WTC11 (cell line): ENCODE measurements around the gene FXN. TPM values are rescaled to one million over a fixed set of nuclear protein-coding genes. Genes with fewer than 3 reads are reported as not detected.

Experiments
- ATAC-seq: fragments of 200-7000 bp; cut with Tn5 transposase; 2 replicates; pipeline ENCODE4 v1.10.0; 2021; ENCODE audit warnings: mild to moderate bottlenecking, moderate library complexity
- CTCF ChIA-PET: fragments of 300-600 bp; sonication (Branson Sonifier 250); formaldehyde crosslinking; loops from one replicate; lab custom pipeline; 2021; ENCODE audit warnings: antibody characterized with exemption; lab: Charles Lee
- POLR2A ChIA-PET: fragments of 350-600 bp; sonication (Branson Sonifier 250); formaldehyde crosslinking; loops from one replicate; lab custom pipeline; 2021; ENCODE audit warnings: antibody characterized with exemption; lab: Charles Lee
- DNase-seq: peaks from one replicate; pipeline ENCODE4 v3.0.0; 2021; ENCODE audit warnings: low spot score
- H3K27ac Mint-ChIP-seq: 2 replicates; pipeline ENCODE4 v1.8.0; 2021; ENCODE audit warnings: mixed read lengths
- H3K27me3 Mint-ChIP-seq: 2 replicates; pipeline ENCODE4 v1.8.0; 2021; ENCODE audit warnings: low read depth, mild to moderate bottlenecking, moderate library complexity, mixed read lengths
- H3K36me3 Mint-ChIP-seq: 2 replicates; pipeline ENCODE4 v1.8.0; 2021; ENCODE audit warnings: mixed read lengths
- H3K4me1 Mint-ChIP-seq: 2 replicates; pipeline ENCODE4 v1.8.0; 2022; ENCODE audit warnings: mixed read lengths
- H3K4me3 Mint-ChIP-seq: 2 replicates; pipeline ENCODE4 v1.8.0; 2021; ENCODE audit warnings: mild to moderate bottlenecking, moderate library complexity, mixed read lengths
- H3K9me3 Mint-ChIP-seq: 2 replicates; pipeline ENCODE4 v1.8.0; 2021; ENCODE audit warnings: mixed read lengths
- CTCF ChIP-seq: fragments of 200-600 bp; IDR thresholded peaks from 2 replicates; pipeline ENCODE4 v1.8.0; 2022; ENCODE audit warnings: antibody characterized with exemption
- ETV6 ChIP-seq: sonication (generic); formaldehyde crosslinking; IDR thresholded peaks from 2 replicates; pipeline ENCODE4 v1.8.1; 2022; ENCODE audit warnings: mild to moderate bottlenecking, missing genetic modification reagents
- FOXK1 ChIP-seq: sonication (generic); formaldehyde crosslinking; IDR thresholded peaks from 2 replicates; pipeline ENCODE4 v1.8.0; 2022; ENCODE audit warnings: mild to moderate bottlenecking, moderate library complexity, missing genetic modification reagents
- FOXP1 ChIP-seq: sonication (generic); formaldehyde crosslinking; IDR thresholded peaks from 2 replicates; pipeline ENCODE4 v1.8.0; 2022; ENCODE audit warnings: missing genetic modification reagents, mild to moderate bottlenecking, moderate library complexity, borderline replicate concordance
- GABPB1 ChIP-seq: sonication (generic); formaldehyde crosslinking; IDR thresholded peaks from 2 replicates; pipeline ENCODE4 v1.8.1; 2023; ENCODE audit warnings: mild to moderate bottlenecking, missing genetic modification reagents
- GRHL2 ChIP-seq: fragments of 250-450 bp; sonication (Bioruptor Pico); IDR thresholded peaks from 2 replicates; pipeline ENCODE4 v1.8.0; 2022; ENCODE audit warnings: mild to moderate bottlenecking, moderate library complexity; ENCODE audit not compliant: insufficient replicate concordance, severe bottlenecking
- IRF1 ChIP-seq: sonication (generic); formaldehyde crosslinking; IDR thresholded peaks from 2 replicates; pipeline ENCODE4 v1.8.0; 2023; ENCODE audit warnings: missing genetic modification reagents
- JUN ChIP-seq: sonication (generic); formaldehyde crosslinking; IDR thresholded peaks from 2 replicates; pipeline ENCODE4 v1.8.0; 2023; ENCODE audit warnings: mild to moderate bottlenecking, missing genetic modification reagents
- KAT7 ChIP-seq: sonication (generic); formaldehyde crosslinking; IDR thresholded peaks from 2 replicates; pipeline ENCODE4 v1.8.1; 2023; ENCODE audit warnings: missing genetic modification reagents, mild to moderate bottlenecking, borderline replicate concordance
- MLX ChIP-seq: sonication (generic); formaldehyde crosslinking; IDR thresholded peaks from 2 replicates; pipeline ENCODE4 v1.8.1; 2023; ENCODE audit warnings: mild to moderate bottlenecking, missing genetic modification reagents, moderate library complexity
- MXD4 ChIP-seq: fragments of 250-450 bp; sonication (Bioruptor Pico); IDR thresholded peaks from 2 replicates; pipeline ENCODE4 v1.8.0; 2021; ENCODE audit warnings: mild to moderate bottlenecking, moderate library complexity, borderline replicate concordance
- NFE2L1 ChIP-seq: sonication (generic); formaldehyde crosslinking; IDR thresholded peaks from 2 replicates; pipeline ENCODE4 v1.8.1; 2023; ENCODE audit warnings: missing genetic modification reagents
- NR2C2 ChIP-seq: sonication (generic); formaldehyde crosslinking; IDR thresholded peaks from 2 replicates; pipeline ENCODE4 v1.8.0; 2022; ENCODE audit warnings: mild to moderate bottlenecking, missing genetic modification reagents
- SMAD4 ChIP-seq: sonication (generic); formaldehyde crosslinking; IDR thresholded peaks from 2 replicates; pipeline ENCODE4 v1.8.0; 2022; ENCODE audit warnings: mild to moderate bottlenecking, missing genetic modification reagents
- STAT6 ChIP-seq: sonication (generic); formaldehyde crosslinking; conservative IDR thresholded peaks from 2 replicates; pipeline ENCODE4 v1.8.1; 2023; ENCODE audit warnings: mild to moderate bottlenecking, low read depth, missing genetic modification reagents, moderate library complexity
- TEAD1 ChIP-seq: sonication (generic); formaldehyde crosslinking; IDR thresholded peaks from 2 replicates; pipeline ENCODE4 v1.8.0; 2022; ENCODE audit warnings: mild to moderate bottlenecking, missing genetic modification reagents
- TEAD4 ChIP-seq: sonication (generic); formaldehyde crosslinking; IDR thresholded peaks from 2 replicates; pipeline ENCODE4 v1.8.0; 2022; ENCODE audit warnings: mild to moderate bottlenecking, missing genetic modification reagents
- TP53 ChIP-seq: sonication (generic); formaldehyde crosslinking; IDR thresholded peaks from 2 replicates; pipeline ENCODE4 v1.8.1; 2023; ENCODE audit warnings: mild to moderate bottlenecking, missing genetic modification reagents
- USF2 ChIP-seq: sonication (generic); formaldehyde crosslinking; IDR thresholded peaks from 2 replicates; pipeline ENCODE4 v1.8.1; 2023; ENCODE audit warnings: mild to moderate bottlenecking, missing genetic modification reagents, moderate library complexity
- ZNF121 ChIP-seq: sonication (generic); formaldehyde crosslinking; IDR thresholded peaks from 2 replicates; pipeline ENCODE4 v1.8.0; 2023; ENCODE audit warnings: missing genetic modification reagents
- ZNF219 ChIP-seq: sonication (generic); formaldehyde crosslinking; IDR thresholded peaks from 2 replicates; pipeline ENCODE4 v1.8.0; 2023; ENCODE audit warnings: missing genetic modification reagents, mild to moderate bottlenecking, borderline replicate concordance
- total RNA-seq: library from RNA; stranded (reverse); gene quantifications from 3 replicates; pipeline ENCODE4 v1.2.3, GENCODE V29; 2021

The FXN gene
- total RNA-seq, 1 experiment from 2014 or later = 30.6 TPM

- Mint-ChIP-seq H3K9me3 (no peaks in the 10 kb centered on the region), H3K27ac (no peak overlapping the region), H3K4me1 (peaks cover 33% of the 10 kb centered on the region), H3K27me3 (no peaks in the 10 kb centered on the region), H3K36me3 (no peaks in the 10 kb centered on the region), H3K4me3 (no peak overlapping the region)
- POLR2A ChIA-PET = no interaction called here
- TF ChIP-seq FOXP1 = no peak
- ATAC-seq (no peak), DNase-seq (no peak)
- CTCF ChIA-PET = no interaction called here
These were observed 15.0 kb upstream of the FXN start for GRCh38 chr9:69020301-69021145.

GRCh38 chr9:69023650-69024049, 11.9 kb upstream of the FXN start:
- no peak for DNase-seq
- ATAC-seq = peak; percentile 83

GRCh38 chr9:69027355-69028097, 8.0 kb upstream of the FXN start:
- CTCF ChIA-PET = no interaction called here
- TF ChIP-seq GABPB1 (CRISPR knock-in tag) = no peak
- no peak for TF ChIP-seq NR2C2 (CRISPR knock-in tag)
- TF ChIP-seq JUN (CRISPR knock-in tag) = no peak
- TF ChIP-seq ZNF121 (CRISPR knock-in tag) = peak; percentile 52; the same call in 1 of the 2 replicates
- no peak for TF ChIP-seq MLX (CRISPR knock-in tag)
- peak; percentile 51 for TF ChIP-seq CTCF
- TF ChIP-seq SMAD4 (CRISPR knock-in tag) = no peak
- no peak for TF ChIP-seq USF2 (CRISPR knock-in tag)
- 0 out of 2 replicates have a peak, but pooled peaks have one; percentile 22 for TF ChIP-seq TEAD1 (CRISPR knock-in tag)
- Mint-ChIP-seq H3K36me3 (peaks cover 7% of the 10 kb centered on the region), H3K9me3 (peaks cover 11% of the 10 kb centered on the region), H3K4me1 (peaks cover 14% of the 10 kb centered on the region), H3K27me3 (no peaks in the 10 kb centered on the region), H3K27ac (no peak overlapping the region), H3K4me3 (no peak overlapping the region)
- ATAC-seq (peak; percentile 83), DNase-seq (peak; percentile 31)
- POLR2A ChIA-PET = no interaction called here

More at GRCh38 chr9:69023650-69024049, 11.9 kb upstream of the FXN start:
- Mint-ChIP-seq H3K4me1 (peaks cover 23% of the 10 kb centered on the region), H3K4me3 (no peak overlapping the region)
- CTCF ChIA-PET = interaction anchor here (0.8 to 1.3 kb wide), 5 partner anchors 12 to 456 kb away, joined by 3 to 6 read pairs (median 4); partner anchors contain the start of gene FXN
- no peak for TF ChIP-seq ETV6 (CRISPR knock-in tag)
- TF ChIP-seq TEAD4 = no peak
- no peak for TF ChIP-seq ZNF219 (CRISPR knock-in tag)
- no peak for TF ChIP-seq KAT7
- TF ChIP-seq, all 79 proteins: peak for 0
- Mint-ChIP-seq H3K36me3 (no peaks in the 10 kb centered on the region), H3K27me3 (no peaks in the 10 kb centered on the region), H3K27ac (peak overlapping the region; percentile 21; the same call in 1 of the 2 replicates), H3K9me3 (no peaks in the 10 kb centered on the region)
- POLR2A ChIA-PET = no interaction called here

- CTCF ChIA-PET = no interaction called here
- peaks cover 8% of the 10 kb centered on the region for H3K4me1 Mint-ChIP-seq
- H3K9me3 Mint-ChIP-seq = peaks cover 11% of the 10 kb centered on the region
- DNase-seq (no peak), ATAC-seq (no peak)
- H3K27me3 Mint-ChIP-seq = no peaks in the 10 kb centered on the region
- H3K4me3 Mint-ChIP-seq = no peak overlapping the region
- no peak overlapping the region for H3K27ac Mint-ChIP-seq
- peaks cover 7% of the 10 kb centered on the region for H3K36me3 Mint-ChIP-seq
- POLR2A ChIA-PET = no interaction called here
- TF ChIP-seq NFE2L1 (CRISPR knock-in tag) (no peak), TP53 (no peak), IRF1 (CRISPR knock-in tag) (no peak), GRHL2 (no peak), FOXK1 (CRISPR knock-in tag) (no peak), MXD4 (CRISPR knock-in tag) (no peak), STAT6 (CRISPR knock-in tag) (no peak)
These were observed 6.8 kb upstream of the FXN start for GRCh38 chr9:69028754-69029153.
